NCI-H1092 treated with DMSO at 0.1 percent for 48 hours (cell line): Measurements from ENCODE around the gene HERC4.
"Not testable (repeated sequence)": the region's sequence is repeated elsewhere in the genome, so short reads cannot be mapped to it uniquely, and the experiment has no call there.

Experiments
- DNase-seq: peaks from one replicate; lab custom pipeline; 2025; lab: John Stamatoyannopoulos, UW

The HERC4 gene

GRCh38 chr10:67955614-67956013, 119.5 kb downstream of the HERC4 start:
- DNase-seq = no peak

DNA sequence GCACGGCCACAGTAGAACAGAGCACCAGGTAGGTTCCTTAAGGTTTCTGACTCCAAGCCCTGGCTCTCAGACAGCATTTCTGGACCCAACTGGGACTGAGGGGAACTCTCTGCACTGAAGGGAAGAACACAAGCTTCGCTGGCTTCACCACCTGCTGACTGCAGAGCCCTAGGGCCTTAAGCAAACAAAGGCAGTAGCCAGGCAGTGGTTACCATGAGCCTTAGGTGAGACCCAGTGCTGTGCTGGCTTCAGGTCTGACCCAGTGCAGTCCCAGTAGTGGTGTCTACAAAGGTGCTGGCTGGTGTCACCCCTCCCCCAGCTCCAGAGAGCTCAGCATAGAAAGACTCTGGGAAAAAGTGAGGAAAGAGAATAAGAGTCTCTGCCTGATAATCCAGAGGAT, 131.2 kb downstream of the HERC4 start:
- no peak for DNase-seq

DNA sequence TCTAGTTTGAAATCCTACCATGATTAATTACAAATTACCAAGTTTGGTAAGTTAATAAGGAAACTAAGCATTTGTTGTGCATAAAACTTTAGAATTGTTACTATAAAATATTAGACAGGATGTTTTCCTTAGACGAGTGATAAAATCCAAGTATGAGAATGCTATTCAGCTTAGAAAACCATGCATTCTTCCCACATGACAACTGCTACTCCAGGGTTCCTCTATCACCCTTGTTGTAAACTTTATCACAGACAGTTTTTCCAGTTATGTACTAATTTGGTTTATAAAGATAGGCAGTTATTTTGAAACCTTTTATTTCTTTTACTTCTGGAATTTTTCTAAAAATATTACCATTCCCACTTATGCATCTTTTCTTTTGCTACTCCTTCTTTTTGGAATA, 138.7 kb downstream of the HERC4 start:
- DNase-seq = no peak

- no peak for DNase-seq
These were observed 139.9 kb downstream of the HERC4 start for GRCh38 chr10:67935223-67935622.

DNA sequence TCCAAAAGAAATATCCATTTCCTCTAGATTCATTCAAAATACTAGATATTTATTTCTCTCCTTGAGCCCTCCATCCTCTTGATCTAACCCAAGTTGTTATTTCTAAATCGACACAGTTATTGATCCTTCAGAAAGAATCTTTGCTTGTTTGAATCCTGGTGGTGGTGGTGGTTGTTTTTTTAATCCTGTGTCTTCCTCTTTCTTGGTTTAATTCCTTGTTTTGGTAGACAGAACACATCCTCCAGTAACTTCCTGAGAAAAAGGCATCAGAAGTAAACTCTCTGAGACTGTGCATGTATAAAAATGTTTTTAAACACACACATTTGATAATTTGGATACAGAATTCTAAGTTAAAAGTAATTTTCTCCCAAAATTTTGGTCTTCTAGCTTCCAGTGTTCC, 140.7 kb downstream of the HERC4 start:
- no peak for DNase-seq

- no peak for DNase-seq
These were observed 141.9 kb downstream of the HERC4 start for GRCh38 chr10:67933199-67933598.

- no peak for DNase-seq
These were observed 148.1 kb downstream of the HERC4 start for GRCh38 chr10:67926951-67927350.

DNA sequence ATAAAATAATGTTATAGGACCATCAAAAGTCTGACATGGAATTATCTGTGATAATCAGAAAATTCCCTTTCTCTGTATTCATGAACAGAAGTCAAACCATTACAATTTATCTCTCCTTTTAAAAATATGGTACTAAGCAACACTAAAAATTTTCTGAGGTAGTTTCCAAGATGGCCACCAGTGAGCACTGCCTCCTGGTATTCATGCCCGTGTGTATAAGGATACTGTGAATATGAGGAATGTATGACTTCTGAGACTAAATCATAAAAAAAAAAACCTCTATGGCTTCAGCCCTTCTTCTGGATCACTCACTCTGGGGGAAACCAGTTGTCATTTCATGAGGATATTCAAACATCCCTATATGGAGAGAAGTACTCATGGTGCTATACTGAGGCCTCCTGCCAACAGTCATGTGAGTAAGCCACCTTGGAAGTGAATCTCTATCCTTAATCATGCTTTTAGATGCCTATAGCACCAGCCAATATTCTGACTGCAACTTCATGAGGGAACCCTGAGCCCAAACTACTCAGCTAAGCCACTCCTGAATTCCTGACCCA, 149.6 kb downstream of the HERC4 start:
- DNase-seq = no peak

DNA sequence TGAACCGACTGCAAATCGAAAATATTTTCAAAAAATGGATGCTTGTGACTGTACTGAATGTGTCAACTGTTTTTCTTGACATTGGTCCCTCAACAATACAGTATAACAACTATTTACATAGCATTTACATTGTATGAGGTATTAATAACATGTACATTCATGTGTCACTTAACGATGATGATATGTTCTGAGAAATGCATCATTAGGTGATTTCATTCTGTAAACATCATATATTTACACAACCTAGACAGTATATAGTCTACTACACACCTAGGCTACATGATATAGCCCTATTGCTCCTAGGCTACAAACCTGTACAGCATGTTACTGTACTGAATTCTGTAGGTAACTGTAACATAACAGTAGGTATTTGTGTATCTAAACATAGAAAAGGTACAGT, 150.9 kb downstream of the HERC4 start:
- no peak for DNase-seq

DNA sequence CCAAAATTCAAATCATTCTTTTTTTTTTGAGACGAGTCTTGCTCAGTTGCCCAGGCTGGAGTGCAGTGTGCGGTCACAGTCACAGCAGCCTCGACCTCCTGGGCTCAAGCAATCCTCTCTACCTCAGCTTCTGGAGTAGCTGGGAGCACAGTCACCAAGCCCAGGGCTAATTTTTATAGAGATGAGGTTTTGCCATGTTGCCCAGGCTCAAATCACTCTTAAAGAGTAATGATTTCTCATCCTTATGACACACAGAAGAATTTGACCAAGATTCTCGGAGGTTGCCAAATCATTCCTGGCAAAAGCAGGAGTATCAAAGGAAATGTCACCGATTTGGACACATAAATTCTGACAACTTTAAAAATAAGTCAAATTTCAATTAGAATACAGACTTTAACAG, 151.5 kb downstream of the HERC4 start:
- no peak for DNase-seq

DNA sequence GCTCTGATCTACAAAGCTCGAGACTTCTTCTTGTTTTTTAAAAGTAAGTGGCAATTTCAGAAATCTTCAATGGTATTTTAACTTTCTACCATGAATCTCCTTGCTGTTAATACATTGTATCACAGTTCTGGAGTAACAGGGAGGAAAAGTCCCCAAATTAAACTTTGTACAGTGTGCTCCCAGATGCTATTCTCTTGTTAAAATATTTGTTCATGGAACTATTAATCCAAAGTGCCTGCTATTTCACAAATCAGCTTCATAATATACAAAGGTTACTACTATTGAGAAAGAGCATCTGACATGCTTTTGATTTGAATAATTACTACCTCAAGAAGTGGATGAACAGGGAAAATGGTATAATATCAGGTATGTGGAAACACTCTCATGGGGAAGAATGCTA, 154.0 kb downstream of the HERC4 start:
- no peak for DNase-seq

GRCh38 chr10:67917679-67918078, 157.4 kb downstream of the HERC4 start:
- no peak for DNase-seq

DNA sequence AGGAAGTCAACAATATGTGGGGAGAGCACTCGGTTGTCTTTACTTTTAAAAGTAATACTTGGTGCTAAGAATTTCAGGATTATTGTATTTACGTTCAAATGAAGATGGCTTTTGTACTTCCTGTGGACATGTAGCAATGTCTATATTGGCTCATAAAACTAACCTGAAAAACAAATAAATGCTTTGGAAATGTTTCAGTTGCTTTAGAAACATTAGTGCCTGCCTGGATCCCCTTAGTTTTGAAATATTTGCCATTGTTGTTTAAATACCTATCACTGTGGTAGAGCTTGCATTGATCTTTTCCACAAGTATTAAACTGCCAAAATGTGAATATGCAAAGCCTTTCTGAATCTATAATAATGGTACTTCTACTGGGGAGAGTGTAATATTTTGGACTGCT, 157.9 kb downstream of the HERC4 start:
- no peak for DNase-seq

GRCh38 chr10:67914777-67915340, 160.2 kb downstream of the HERC4 start:
- DNase-seq = no peak

- no peak for DNase-seq
These were observed 162.6 kb downstream of the HERC4 start for GRCh38 chr10:67912331-67912946.

DNA sequence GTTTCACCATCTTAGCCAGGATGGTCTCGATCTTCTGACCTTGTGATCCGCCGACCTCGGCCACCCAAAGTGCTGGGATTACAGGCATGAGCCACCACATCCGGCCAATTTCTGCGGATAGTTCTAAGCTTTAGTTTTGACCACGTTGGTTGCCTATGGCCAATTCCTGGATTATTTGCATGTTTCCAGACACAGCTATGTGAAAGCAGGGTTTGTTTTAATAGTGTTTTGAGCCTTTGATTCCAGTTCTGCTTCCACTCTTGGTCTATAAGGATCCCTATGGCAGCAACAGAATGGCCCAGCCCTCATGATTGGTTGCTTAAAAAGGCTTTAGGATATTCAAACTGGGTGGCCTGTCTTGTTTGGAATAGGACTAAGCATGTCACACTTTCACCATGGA, 171.5 kb downstream of the HERC4 start:
- no peak for DNase-seq

DNA sequence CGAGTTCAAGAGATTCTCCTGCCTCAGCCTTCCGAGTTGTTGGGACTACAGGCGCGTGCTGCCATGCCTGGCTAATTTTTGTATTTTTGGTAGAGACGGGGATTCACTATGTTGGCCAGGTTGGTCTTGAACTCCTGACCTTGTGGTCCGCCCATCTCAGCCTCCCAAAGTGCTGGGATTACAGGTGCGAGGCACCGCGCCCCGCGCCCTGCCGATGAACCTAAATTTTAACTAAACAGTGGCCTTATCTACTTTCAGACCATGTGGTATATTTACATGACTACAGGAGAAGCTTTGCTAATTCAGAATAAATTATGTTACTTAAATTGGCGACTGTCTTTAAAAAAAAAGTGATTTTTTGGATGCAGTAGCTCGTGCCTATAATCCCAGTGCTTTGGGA, 181.4 kb downstream of the HERC4 start:
- no peak for DNase-seq

GRCh38 chr10:67884842-67885670, 190.0 kb downstream of the HERC4 start:
- peak; percentile 73 for DNase-seq

DNA sequence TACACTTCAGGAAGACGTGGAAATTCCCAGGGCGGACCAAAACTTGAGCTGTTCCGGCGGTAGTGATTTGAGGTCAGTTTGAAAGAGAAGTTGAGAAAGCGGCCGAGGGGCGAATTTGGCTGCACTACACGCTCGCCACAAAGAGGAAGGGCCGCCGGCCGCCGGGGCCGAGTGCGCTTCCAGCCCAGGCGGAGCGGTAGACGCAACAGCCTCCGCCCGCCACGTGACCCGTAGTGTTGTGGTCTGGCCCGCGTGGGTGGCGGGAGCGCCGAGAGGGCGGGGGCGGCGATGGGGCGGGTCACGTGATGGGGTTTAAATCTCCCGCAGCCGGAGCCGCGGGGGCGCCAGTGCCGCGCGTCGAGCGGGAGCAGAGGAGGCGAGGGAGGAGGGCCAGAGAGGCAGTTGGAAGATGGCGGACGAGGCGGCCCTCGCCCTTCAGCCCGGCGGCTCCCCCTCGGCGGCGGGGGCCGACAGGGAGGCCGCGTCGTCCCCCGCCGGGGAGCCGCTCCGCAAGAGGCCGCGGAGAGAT, 190.7 kb downstream of the HERC4 start, which contains the start of gene SIRT1:
SIRT1 (plus strand) TSS at position 344 of the 529 bp plus-strand sequence; CDS start at position 410, 66 bp downstream.
- DNase-seq = peak; percentile 82

- no peak for DNase-seq
These were observed 191.3 kb downstream of the HERC4 start for GRCh38 chr10:67883710-67884312.

- DNase-seq = no peak
These were observed 196.9 kb downstream of the HERC4 start for GRCh38 chr10:67878133-67878532.

DNA sequence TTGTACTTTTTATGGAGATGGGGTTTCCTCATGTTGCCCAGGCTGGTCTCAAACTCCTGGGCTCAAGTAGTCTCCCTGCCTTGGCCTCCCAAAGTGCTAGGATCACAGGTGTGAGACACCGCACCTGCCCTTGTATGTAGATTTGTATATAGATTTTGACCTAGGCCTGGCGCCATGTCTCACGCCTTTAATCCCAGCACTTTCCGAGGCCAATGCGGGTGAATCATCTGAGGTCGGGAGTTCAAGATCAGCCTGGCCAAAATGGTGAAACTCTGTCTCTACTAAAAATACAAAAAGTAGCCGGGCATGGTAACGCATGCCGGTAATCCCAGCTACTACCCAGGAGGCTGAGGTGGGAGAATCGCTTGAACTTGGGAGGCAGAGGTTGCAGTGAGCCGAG, 197.7 kb downstream of the HERC4 start:
- DNase-seq = not testable (repeated sequence)
